Aorta (tissue), 5 donors: ENCODE measurements around the gene TPM2. TPM values are rescaled to one million over a fixed set of nuclear protein-coding genes. Genes with fewer than 3 reads are reported as not detected.
A peak's percentile ranks its signal among the peaks of the same experiment; 100 is the strongest.

Experiments used
- ATAC-seq: fragments of 200-7000 bp; cut with Tn5 transposase; one replicate; pipeline ENCODE4 v1.9.1; 2022; ENCODE audit warnings: moderate library complexity; ENCODE audit not compliant: low FRiP score
- DNase-seq, 2 donors: peaks; one replicate each; pipeline ENCODE4 v3.0.0-alpha.2; 2020
- H3K27ac ChIP-seq, 2 donors: one replicate each; pipeline ENCODE4 v1.5.1; 2013; ENCODE audit warnings: low read length in 2 of 2, mild to moderate bottlenecking in 2 of 2, moderate library complexity in 2 of 2, control low read depth in 1 of 2, inconsistent platforms in 1 of 2, low read depth in 1 of 2
- H3K27me3 ChIP-seq, 2 donors: one replicate each; pipeline ENCODE4 v1.6.1; 2013; ENCODE audit warnings: control low read depth in 1 of 2, low read length in 1 of 2, mild to moderate bottlenecking in 1 of 2, moderate library complexity in 1 of 2; ENCODE audit not compliant: insufficient read depth in 2 of 2, control insufficient read depth in 1 of 2
- H3K36me3 ChIP-seq, 2 donors: one replicate each; pipeline ENCODE4 v1.6.1; 2013; ENCODE audit warnings: control low read depth in 1 of 2, low read length in 1 of 2, mild to moderate bottlenecking in 1 of 2; ENCODE audit not compliant: insufficient read depth in 2 of 2, control insufficient read depth in 1 of 2
- H3K4me1 ChIP-seq, 2 donors: one replicate each; pipeline ENCODE4 v1.6.1; 2013; ENCODE audit warnings: low read length in 2 of 2, control low read depth in 1 of 2, mild to moderate bottlenecking in 1 of 2, moderate library complexity in 1 of 2; ENCODE audit not compliant: insufficient read depth in 2 of 2, control insufficient read depth in 1 of 2
- H3K4me3 ChIP-seq, 2 donors: one replicate each; pipeline ENCODE4 v1.5.1; 2013; ENCODE audit warnings: low read length in 2 of 2, control low read depth in 1 of 2, mild to moderate bottlenecking in 1 of 2
- H3K9me3 ChIP-seq: one replicate; pipeline ENCODE4 v1.6.1; 2013; ENCODE audit warnings: mild to moderate bottlenecking, low read length; ENCODE audit not compliant: control insufficient read depth
- WGBS, 2 donors: extraction: QIAGEN DNeasy Blood & Tissue Kit; methylation state at CpG; one replicate each; pipeline ENCODE4 v1.1.7; 2013; 5-methylcytosine and 5-hydroxymethylcytosine counted together
- intact Hi-C, 2 donors: fragments of 100-400 bp; cut with DNase I; formaldehyde crosslinking; loops; one replicate each; pipeline versions ENCODE4 v1.14.2 to v1.15.0; 2022
- polyA plus RNA-seq, 2 donors: library from polyadenylated mRNA; stranded (reverse); fragments of 200-250 nt; gene quantifications; one replicate each; pipeline ENCODE4 v1.2.3, GENCODE V29; 2013
- total RNA-seq, 2 donors: library from RNA; stranded (reverse); fragmentation: NEBNext Ultra II Directional; extraction: Animal tissue kit (Norgen Biotek cat#: 25700); gene quantifications; one replicate each; pipeline ENCODE4 v1.2.1, GENCODE V29; 2021
- donor health status: healthy with polysubstance abuse.
- donor health status: Bipolar disorder and iron deficiency.
- donor health status: DM: no; HTN: no; CAD: no.
- donor health status: DM: no; HTN: no; CAD: no.
- donor health status: DM: yes; HTN: yes; CAD: no.

TPM2 gene
- total and polyA plus RNA-seq, 4 donors: 1,614 to 9,377 (median 6,599) TPM

DNA sequence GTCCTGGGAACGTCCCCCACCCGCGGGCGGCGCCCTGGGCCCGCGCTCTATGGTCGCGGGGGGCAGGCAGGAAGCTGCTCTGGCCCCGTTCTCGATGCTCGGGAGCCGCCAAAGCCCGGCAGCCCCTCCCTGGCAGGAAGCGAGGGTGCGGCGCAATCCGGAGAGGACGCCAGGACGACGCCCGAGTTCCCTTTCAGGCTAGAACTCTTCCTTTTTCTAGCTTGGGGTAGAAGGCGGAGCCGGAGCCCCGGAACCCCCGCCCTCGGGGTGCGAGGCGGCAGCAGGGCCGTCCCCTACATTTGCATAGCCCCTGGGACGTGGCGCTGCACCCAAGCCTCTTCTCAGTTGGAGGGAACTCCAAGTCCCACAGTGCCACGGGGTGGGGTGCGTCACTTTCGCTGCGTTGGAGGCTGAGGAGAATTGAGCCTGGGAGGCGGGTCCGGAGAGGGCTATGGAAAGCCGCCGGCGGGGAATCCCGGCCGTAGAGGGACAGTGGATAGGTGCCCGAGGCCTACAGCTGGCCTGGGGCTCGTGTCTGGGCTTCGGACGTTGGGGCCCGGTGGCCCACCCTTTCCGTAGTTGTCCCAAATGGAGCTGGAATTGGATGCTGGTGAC, 42.6 kb upstream of the TPM2 start, which contains the start of the genes CREB3 and TLN1:
Gene CREB3 (plus strand): TSS at position 482 of the 615 bp plus-strand sequence. CDS start 107 bp downstream, at position 589.
Gene TLN1 (minus strand): TSS at position 11 of the 615 bp plus-strand sequence. CDS start 6,501 bp downstream, outside the sequence.
- H3K4me1 ChIP-seq: no peaks in the 10 kb centered on the region
- intact Hi-C loops: loop anchor here in 1 of 2 donors (2.0 kb wide), 1 partner anchor 127 kb away; the partner anchor contains the start of gene TESK1
- H3K27me3 ChIP-seq: no peaks in the 10 kb centered on the region
- H3K36me3 ChIP-seq: peaks cover 0 to 6% of the 10 kb centered on the region in 2 donors
- H3K4me3 ChIP-seq: peak within 1 kb of the TSS; percentile 65 to 97
- peak within 1 kb of the TSS; percentile 94 to 98 for H3K27ac ChIP-seq
- 0% methylated on average over 44 to 49 of the region's 49 CpGs for WGBS, 2 donors
- DNase-seq (peak; percentile 99 to 100), ATAC-seq (peak; percentile 94)
- H3K9me3 ChIP-seq: no peaks in the 10 kb centered on the region

DNA sequence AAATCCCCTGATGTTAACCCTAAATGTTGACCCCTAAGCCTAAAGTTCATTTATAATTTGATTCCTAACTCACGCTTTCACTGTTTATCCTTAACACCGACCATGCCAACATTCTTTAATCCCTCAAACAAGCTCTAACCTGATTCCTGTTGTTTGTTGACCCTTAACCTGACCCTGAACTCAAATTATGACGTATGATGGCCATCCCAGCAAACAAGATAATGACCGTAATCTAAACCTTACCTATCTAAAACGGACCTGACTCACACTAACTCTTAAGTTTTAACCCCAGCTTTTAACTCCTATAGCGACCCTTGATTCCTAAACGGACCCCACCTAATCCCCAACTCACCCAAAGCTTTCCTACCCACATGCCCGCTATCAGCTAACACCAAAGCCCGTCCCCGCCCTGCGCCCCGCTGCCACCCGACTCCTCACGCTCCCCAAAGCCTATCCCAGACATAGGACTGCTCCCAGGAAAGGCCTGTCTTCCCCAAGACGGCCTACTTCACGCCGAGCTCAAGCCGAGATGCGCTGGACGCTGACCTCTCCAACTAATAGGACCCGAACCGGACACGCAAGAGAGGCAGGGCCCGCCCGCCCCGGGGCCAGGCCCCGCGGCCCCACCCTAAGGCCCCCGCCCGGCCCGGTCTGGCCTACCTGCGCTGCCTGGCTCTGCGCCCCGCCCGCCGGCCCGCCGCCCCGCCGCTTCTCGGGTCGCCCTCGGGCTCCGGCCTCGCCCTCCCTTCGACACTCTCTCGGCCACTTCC, 41.9 kb upstream of the TPM2 start:
- H3K27me3 ChIP-seq: no peaks in the 10 kb centered on the region
- intact Hi-C loops: loop anchor here (2.0 kb wide), 2 partner anchors 73 to 127 kb away; partner anchors contain the start of genes CCDC107 (in 1 of the 2), RMRP (in 1 of the 2) and TESK1 (in 1 of the 2)
- peak overlapping the region; percentile 89 to 98 for H3K27ac ChIP-seq
- H3K36me3 ChIP-seq: peaks cover 0 to 4% of the 10 kb centered on the region in 2 donors
- ATAC-seq: no peak
- WGBS, 2 donors: 0 to 1% methylated on average over 27 to 47 of the region's 47 CpGs
- no peaks in the 10 kb centered on the region for H3K9me3 ChIP-seq
- DNase-seq: no peak
- H3K4me3 ChIP-seq: peak overlapping the region; percentile 48 to 97
- no peaks in the 10 kb centered on the region for H3K4me1 ChIP-seq

DNA sequence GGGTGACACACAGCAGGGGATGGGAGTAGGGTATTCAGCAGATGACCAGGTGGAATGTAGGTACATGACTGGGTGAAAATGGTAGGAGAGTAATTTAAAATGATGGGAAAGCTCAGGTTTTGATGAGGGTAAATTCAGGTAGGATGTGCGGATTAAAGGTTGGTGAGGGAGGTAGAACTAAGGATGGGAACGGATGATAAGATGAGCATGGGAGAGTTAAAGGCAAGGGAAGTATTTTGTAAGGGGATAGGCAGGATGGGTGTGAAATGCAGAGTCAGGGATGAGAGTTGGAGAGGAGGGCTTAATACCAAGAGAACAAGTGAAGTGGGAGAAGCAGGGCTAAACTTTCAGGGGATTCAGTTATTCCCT, 40.7 kb upstream of the TPM2 start:
- peak overlapping the region; percentile 48 to 97 for H3K4me3 ChIP-seq
- no peaks in the 10 kb centered on the region for H3K9me3 ChIP-seq
- ATAC-seq (no peak), DNase-seq (no peak)
- H3K27ac ChIP-seq: peak overlapping the region; percentile 89 to 98
- no peaks in the 10 kb centered on the region for H3K27me3 ChIP-seq
- intact Hi-C loops: loop anchor here in 1 of 2 donors (2.0 kb wide), 1 partner anchor 72 kb away; the partner anchor contains the start of genes CCDC107 and RMRP
- WGBS, 2 donors: 32 to 33% methylated on average over 2 of the region's 2 CpGs
- peaks cover 0 to 2% of the 10 kb centered on the region in 2 donors for H3K4me1 ChIP-seq
- no peaks in the 10 kb centered on the region for H3K36me3 ChIP-seq

DNA sequence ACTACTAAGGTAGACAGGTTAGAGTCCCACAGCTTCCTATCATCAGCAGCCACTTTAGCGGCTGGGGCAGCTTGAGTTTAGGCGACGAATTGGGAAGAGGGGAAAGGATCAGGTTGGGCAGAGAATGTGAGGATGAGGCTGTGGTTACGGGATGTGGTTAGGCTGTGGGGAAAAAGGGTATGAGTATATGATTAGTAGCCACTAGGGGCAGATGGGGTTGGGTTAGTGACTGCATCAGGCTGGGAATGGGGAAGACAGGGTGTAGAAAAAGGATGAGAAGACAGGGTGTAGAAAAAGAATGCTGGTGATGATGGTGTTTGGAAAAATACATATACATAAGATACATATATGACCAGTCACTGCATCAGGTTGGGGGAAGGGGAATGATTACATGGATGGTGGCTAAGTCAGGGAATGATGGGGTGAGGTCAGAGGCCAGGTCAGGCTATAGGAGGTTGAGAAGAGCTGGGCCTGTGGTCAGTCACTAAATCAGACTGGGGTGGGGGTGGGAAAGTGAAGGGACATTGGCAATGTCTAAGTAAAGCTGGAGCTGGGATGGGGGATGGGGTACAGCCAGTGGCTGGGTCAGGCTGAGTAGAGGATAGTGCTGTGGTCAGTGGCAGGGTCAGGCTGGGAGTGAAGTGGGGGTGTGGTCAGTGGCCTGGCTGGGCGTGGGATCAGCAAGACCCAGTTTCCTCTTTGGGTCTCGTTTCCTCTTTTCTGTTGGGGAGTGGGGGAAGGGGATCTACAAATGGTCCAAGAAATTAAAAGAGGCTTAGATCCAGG, 40.2 kb upstream of the TPM2 start:
- H3K27ac ChIP-seq: peak overlapping the region; percentile 89 to 98
- H3K36me3 ChIP-seq: peaks cover 2% of the 10 kb centered on the region in 2 donors
- DNase-seq: peak; percentile 85 to 88
- no peaks in the 10 kb centered on the region for H3K9me3 ChIP-seq
- H3K27me3 ChIP-seq: no peaks in the 10 kb centered on the region
- peaks cover 0 to 2% of the 10 kb centered on the region in 2 donors for H3K4me1 ChIP-seq
- ATAC-seq: no peak
- H3K4me3 ChIP-seq: peak overlapping the region; percentile 48 to 97
- WGBS, 2 donors: 2 to 3% methylated on average over 6 of the region's 6 CpGs
- intact Hi-C loops: loop anchor here (2.0 kb wide), 3 partner anchors 39 to 71 kb away; partner anchors contain the start of genes CCDC107 (in 1 of the 2) and RMRP (in 1 of the 2)

DNA sequence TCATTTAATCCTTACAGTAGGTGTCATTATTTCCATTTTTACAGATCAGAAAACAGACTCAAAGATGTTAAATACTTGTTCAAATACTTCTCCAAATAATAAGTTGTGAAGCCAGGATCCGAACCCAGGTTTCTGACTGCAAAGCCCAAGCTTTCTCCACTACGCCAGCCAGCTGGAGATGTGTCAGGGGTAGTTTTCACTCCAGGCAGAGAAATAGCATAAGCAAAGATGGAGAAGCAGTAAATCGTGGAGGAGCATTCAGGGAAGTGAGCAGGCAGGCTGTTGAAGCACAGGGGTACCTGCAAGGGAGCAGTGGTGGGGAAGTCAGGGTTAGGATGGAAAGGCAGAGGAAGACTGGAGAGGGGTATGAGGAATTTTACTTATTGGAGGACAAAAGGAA, 39.4 kb upstream of the TPM2 start:
- ATAC-seq: no peak
- peaks cover 0 to 2% of the 10 kb centered on the region in 2 donors for H3K4me1 ChIP-seq
- WGBS, 2 donors: 0 to 4% methylated on average over 3 of the region's 3 CpGs
- peak overlapping the region; percentile 28 to 48 for H3K4me3 ChIP-seq
- peak in 1 of 2 donors; percentile 41 for DNase-seq
- H3K27ac ChIP-seq: peak overlapping the region; percentile 78 to 99
- intact Hi-C loops: loop anchor here (2.0 kb wide), 2 partner anchors 38 to 42 kb away; no protein-coding TSS in a partner anchor
- no peaks in the 10 kb centered on the region for H3K27me3 ChIP-seq
- peaks cover 5 to 10% of the 10 kb centered on the region in 2 donors for H3K36me3 ChIP-seq
- no peaks in the 10 kb centered on the region for H3K9me3 ChIP-seq

DNA sequence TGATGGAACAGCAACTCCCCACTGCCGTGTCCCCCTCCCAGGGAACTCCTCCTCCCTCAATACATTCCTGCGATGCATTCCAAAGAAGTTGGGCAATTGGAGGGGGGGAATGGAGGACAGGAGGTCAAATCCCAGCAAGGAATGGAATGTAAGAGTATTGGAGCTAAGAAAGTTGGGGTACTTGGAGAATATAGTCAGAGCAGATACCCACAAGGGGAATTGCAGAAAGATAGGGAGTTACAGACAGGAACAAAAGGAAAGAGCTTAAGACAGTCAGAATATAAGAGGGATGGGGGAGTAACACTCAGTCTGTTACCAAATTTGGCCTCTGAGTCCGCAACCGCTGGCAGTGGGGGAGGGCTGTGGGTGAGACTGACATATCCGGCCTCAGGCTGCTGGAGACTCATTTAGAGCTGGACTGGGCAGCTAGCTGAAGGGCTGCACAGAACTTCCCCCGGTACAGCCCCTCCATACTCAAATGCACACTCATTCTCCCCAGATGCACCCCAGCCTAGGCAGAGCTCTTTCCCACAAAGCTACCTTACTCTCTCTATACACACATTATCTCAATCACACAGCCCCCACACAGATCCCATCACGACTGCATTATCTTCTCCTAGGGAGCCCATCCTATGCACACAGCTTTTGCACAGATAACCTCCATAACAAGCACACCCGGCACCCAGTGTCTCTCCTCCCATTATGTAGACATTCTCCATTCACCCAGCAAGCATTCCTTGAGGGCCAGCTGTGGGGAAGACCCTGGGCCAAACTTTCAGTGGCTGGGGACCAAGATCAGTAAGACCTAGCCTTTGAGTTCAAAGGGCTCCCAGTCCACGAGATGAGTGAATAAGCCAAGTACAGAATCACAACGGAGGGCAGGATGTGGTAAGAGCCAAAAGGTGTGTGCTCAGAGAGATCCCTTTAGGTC, 38.6 kb upstream of the TPM2 start:
- DNase-seq: peak; percentile 92
- 0 to 1% methylated on average over 10 of the region's 10 CpGs for WGBS, 2 donors
- H3K27me3 ChIP-seq: no peaks in the 10 kb centered on the region

DNA sequence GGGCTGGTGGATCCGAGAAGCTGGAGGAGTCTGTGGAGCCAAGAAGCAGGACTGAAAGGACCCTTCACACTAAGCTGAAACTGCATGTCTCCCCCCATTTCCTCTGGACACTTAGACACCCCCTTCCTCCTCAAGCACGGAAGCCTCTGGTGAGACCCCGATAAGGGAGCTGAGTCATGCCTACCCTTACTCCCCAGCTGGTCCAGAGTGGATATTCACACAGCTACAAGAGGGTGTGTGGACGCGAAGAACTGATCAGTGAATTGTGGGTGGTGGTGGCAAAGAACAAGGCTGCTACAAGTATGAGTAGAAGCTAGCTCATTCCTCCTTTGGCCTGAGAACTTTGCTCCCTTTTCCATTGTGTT, 37.9 kb upstream of the TPM2 start:
- peaks cover 10% of the 10 kb centered on the region in 2 donors for H3K36me3 ChIP-seq
- peak overlapping the region; percentile 2 to 18 for H3K4me3 ChIP-seq
- peak overlapping the region; percentile 77 to 92 for H3K27ac ChIP-seq
- no peaks in the 10 kb centered on the region for H3K27me3 ChIP-seq
- 2% methylated on average over 5 of the region's 5 CpGs for WGBS, 2 donors
- peaks cover 0 to 2% of the 10 kb centered on the region in 2 donors for H3K4me1 ChIP-seq
- intact Hi-C loops: loop anchor here (1.0 to 2.0 kb wide), 4 partner anchors 29 to 68 kb away; no protein-coding TSS in a partner anchor
- no peaks in the 10 kb centered on the region for H3K9me3 ChIP-seq
- DNase-seq (peak in 1 of 2 donors; percentile 46), ATAC-seq (no peak)

More for the DNA sequence above, 38.6 kb upstream of the TPM2 start:
- ATAC-seq: peak; percentile 27
- peak overlapping the region; percentile 89 to 92 for H3K27ac ChIP-seq
- peaks cover 10% of the 10 kb centered on the region in 2 donors for H3K36me3 ChIP-seq
- H3K4me1 ChIP-seq: peaks cover 0 to 2% of the 10 kb centered on the region in 2 donors
- peak overlapping the region in 1 of 2 donors; percentile 49 for H3K4me3 ChIP-seq
- no peaks in the 10 kb centered on the region for H3K9me3 ChIP-seq
- intact Hi-C loops: loop anchor here (1.0 to 2.0 kb wide), 3 partner anchors 38 to 69 kb away; no protein-coding TSS in a partner anchor
